ENCODE data around the gene WDR59.

DNA sequence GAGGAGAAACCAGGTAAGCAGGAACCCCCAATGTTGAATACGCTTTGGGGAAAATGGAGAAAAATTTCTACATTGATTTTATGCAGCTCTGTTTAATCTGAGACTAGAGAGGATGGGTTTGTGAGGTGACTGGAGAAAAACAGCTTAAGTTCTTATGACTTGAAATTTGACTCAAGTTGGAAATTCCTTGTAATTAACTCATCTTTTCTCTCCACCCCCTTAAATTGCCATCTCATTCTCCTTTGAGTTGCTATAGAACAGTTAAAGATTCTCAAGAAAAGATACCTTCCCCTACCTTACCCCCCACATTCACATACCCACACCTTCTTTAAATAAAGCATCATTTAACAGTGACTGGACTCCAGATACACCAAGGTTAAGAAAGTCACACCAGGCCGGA, 38.1 kb upstream of the WDR59 start:
- TF ChIP-seq, protein P1, sequence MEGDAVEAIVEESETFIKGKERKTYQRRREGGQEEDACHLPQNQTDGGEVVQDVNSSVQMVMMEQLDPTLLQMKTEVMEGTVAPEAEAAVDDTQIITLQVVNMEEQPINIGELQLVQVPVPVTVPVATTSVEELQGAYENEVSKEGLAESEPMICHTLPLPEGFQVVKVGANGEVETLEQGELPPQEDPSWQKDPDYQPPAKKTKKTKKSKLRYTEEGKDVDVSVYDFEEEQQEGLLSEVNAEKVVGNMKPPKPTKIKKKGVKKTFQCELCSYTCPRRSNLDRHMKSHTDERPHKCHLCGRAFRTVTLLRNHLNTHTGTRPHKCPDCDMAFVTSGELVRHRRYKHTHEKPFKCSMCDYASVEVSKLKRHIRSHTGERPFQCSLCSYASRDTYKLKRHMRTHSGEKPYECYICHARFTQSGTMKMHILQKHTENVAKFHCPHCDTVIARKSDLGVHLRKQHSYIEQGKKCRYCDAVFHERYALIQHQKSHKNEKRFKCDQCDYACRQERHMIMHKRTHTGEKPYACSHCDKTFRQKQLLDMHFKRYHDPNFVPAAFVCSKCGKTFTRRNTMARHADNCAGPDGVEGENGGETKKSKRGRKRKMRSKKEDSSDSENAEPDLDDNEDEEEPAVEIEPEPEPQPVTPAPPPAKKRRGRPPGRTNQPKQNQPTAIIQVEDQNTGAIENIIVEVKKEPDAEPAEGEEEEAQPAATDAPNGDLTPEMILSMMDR (IDR thresholded peaks at IDR 0.05) = no peak
- no peak for TF ChIP-seq POLR2A (IDR thresholded peaks at IDR 0.05)

Data from right lobe of liver (tissue), 4 donors.